Parathyroid adenoma (tissue), 2 donors: ENCODE measurements around the gene SLC46A1.
A peak's percentile ranks its signal among the peaks of the same experiment; 100 is the strongest.

Experiments used
- H2AFZ ChIP-seq: fragments of 300-600 bp; sonication (generic); one replicate; pipeline ENCODE4 v1.7.0; 2017; ENCODE audit warnings: antibody characterized with exemption, mild to moderate bottlenecking
- H3K27ac ChIP-seq: fragments of 300-600 bp; sonication (generic); one replicate; pipeline ENCODE4 v1.7.0; 2017
- H3K27me3 ChIP-seq: fragments of 300-600 bp; sonication (generic); one replicate; pipeline ENCODE4 v1.7.0; 2017; ENCODE audit warnings: low read length; ENCODE audit not compliant: control insufficient read depth, insufficient read depth
- H3K36me3 ChIP-seq: fragments of 300-600 bp; sonication (generic); one replicate; pipeline ENCODE4 v1.7.0; 2017; ENCODE audit warnings: low read length; ENCODE audit not compliant: control insufficient read depth, insufficient read depth
- H3K4me1 ChIP-seq: fragments of 300-600 bp; sonication (generic); one replicate; pipeline ENCODE4 v1.7.0; 2017; ENCODE audit warnings: control low read depth
- H3K4me2 ChIP-seq: fragments of 300-600 bp; sonication (generic); one replicate; pipeline ENCODE4 v1.7.0; 2017; ENCODE audit warnings: low read length
- H3K4me3 ChIP-seq: fragments of 300-600 bp; sonication (generic); one replicate; pipeline ENCODE4 v1.7.0; 2017; ENCODE audit warnings: low read depth, low read length
- H3K79me2 ChIP-seq: fragments of 300-600 bp; sonication (generic); one replicate; pipeline ENCODE4 v1.7.0; 2017; ENCODE audit warnings: control low read depth
- H3K9ac ChIP-seq: fragments of 300-600 bp; sonication (generic); one replicate; pipeline ENCODE4 v1.7.0; 2017; ENCODE audit warnings: mild to moderate bottlenecking
- H3K9me3 ChIP-seq: fragments of 300-600 bp; sonication (generic); one replicate; pipeline ENCODE4 v1.7.0; 2017; ENCODE audit warnings: low read length; ENCODE audit not compliant: control insufficient read depth
- CTCF ChIP-seq: fragments of 300-600 bp; sonication (generic); IDR thresholded peaks from one replicate; pipeline ENCODE4 v1.7.0; 2017; ENCODE audit warnings: antibody characterized with exemption, mild to moderate bottlenecking
- donor health status: primary hyperparathyroidism.

Gene SLC46A1

GRCh38 chr17:28347261-28347891 lies 58.6 kb downstream of the SLC46A1 start:
- no peak for TF ChIP-seq CTCF
- no peak overlapping the region for H3K4me3 ChIP-seq
- no peaks in the 10 kb centered on the region for H3K9me3 ChIP-seq
- no peaks in the 10 kb centered on the region for H3K36me3 ChIP-seq
- no peak overlapping the region for H2AFZ ChIP-seq
- no peak overlapping the region for H3K27ac ChIP-seq
- H3K4me2 ChIP-seq, result no peak overlapping the region
- H3K79me2 ChIP-seq, result no peaks in the 10 kb centered on the region
- peaks cover 20% of the 10 kb centered on the region for H3K4me1 ChIP-seq
- H3K27me3 ChIP-seq, result no peaks in the 10 kb centered on the region
- H3K9ac ChIP-seq, result no peak overlapping the region

- H3K4me2 ChIP-seq, result no peak overlapping the region
- peak; percentile 32 for TF ChIP-seq CTCF
- no peaks in the 10 kb centered on the region for H3K36me3 ChIP-seq
- H3K79me2 ChIP-seq, result no peaks in the 10 kb centered on the region
- no peaks in the 10 kb centered on the region for H3K9me3 ChIP-seq
- H3K9ac ChIP-seq, result no peak overlapping the region
- H2AFZ ChIP-seq, result no peak overlapping the region
- no peaks in the 10 kb centered on the region for H3K27me3 ChIP-seq
- peak overlapping the region; percentile 37 for H3K27ac ChIP-seq
- peaks cover 20% of the 10 kb centered on the region for H3K4me1 ChIP-seq
- H3K4me3 ChIP-seq, result no peak overlapping the region
These were observed 59.2 kb downstream of the SLC46A1 start for GRCh38 chr17:28346746-28347246.

- Histone ChIP-seq H3K4me2 (no peak overlapping the region), H3K36me3 (no peaks in the 10 kb centered on the region), H3K9ac (no peak overlapping the region), H3K79me2 (no peaks in the 10 kb centered on the region), H3K4me1 (peaks cover 20% of the 10 kb centered on the region), H3K4me3 (no peak overlapping the region), H2AFZ (no peak overlapping the region), H3K27ac (peak overlapping the region; percentile 37), H3K27me3 (no peaks in the 10 kb centered on the region), H3K9me3 (no peaks in the 10 kb centered on the region)
- TF ChIP-seq CTCF, result no peak
These were observed 59.8 kb downstream of the SLC46A1 start for GRCh38 chr17:28346199-28346580.

GRCh38 chr17:28345419-28346198 lies 60.4 kb downstream of the SLC46A1 start:
- Histone ChIP-seq H3K27ac (peak overlapping the region; percentile 37), H3K4me3 (no peak overlapping the region), H3K36me3 (no peaks in the 10 kb centered on the region), H3K27me3 (no peaks in the 10 kb centered on the region), H3K79me2 (no peaks in the 10 kb centered on the region), H3K9me3 (no peaks in the 10 kb centered on the region), H3K9ac (no peak overlapping the region), H3K4me1 (peaks cover 20% of the 10 kb centered on the region), H2AFZ (no peak overlapping the region), H3K4me2 (no peak overlapping the region)
- no peak for TF ChIP-seq CTCF
